Subcutaneous adipose tissue (tissue), 4 donors: Measurements from ENCODE around the gene CARD14. TPM values are rescaled to one million over a fixed set of nuclear protein-coding genes. Genes with fewer than 3 reads are reported as not detected.

Experiments
- total RNA-seq, 4 donors: library from RNA; depleted of rRNA; stranded (reverse); fragments of >200 nt; gene quantifications; one replicate each; pipeline ENCODE4 v1.1.0, GENCODE V29; 2016
- TF ChIP-seq, protein P1 (sequence below): fragments of 450-650 bp; IDR thresholded peaks from one replicate; pipeline ENCODE4 v1.5.1; 2016; ENCODE audit warnings: low read depth, mild to moderate bottlenecking, control low read depth, antibody characterized with exemption, moderate library complexity

CARD14 gene
- total RNA-seq, 4 donors from 2014 or later, result 0.34 to 1.3 TPM; not detected in 2

DNA sequence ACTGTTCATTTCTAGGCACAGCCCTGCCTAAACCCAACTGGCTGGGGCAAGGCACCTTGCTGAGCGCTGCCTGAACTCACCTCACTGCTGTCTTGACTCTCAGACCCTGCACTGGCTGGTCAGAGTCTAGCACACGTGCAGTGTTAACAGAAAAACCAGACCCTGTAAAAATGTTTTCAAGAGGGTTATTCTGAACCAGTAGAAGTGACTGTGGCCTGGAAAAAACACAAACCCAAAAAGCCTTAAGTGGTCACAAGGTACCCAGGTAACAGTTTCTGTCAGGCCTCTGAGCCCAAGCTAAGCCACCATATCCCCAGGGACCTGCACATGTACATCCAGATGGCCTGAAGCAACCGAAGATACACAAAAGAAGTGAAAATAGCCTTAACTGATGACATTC is 16.8 kb upstream of the CARD14 start:
- TF ChIP-seq, protein P1, sequence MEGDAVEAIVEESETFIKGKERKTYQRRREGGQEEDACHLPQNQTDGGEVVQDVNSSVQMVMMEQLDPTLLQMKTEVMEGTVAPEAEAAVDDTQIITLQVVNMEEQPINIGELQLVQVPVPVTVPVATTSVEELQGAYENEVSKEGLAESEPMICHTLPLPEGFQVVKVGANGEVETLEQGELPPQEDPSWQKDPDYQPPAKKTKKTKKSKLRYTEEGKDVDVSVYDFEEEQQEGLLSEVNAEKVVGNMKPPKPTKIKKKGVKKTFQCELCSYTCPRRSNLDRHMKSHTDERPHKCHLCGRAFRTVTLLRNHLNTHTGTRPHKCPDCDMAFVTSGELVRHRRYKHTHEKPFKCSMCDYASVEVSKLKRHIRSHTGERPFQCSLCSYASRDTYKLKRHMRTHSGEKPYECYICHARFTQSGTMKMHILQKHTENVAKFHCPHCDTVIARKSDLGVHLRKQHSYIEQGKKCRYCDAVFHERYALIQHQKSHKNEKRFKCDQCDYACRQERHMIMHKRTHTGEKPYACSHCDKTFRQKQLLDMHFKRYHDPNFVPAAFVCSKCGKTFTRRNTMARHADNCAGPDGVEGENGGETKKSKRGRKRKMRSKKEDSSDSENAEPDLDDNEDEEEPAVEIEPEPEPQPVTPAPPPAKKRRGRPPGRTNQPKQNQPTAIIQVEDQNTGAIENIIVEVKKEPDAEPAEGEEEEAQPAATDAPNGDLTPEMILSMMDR, result no peak

DNA sequence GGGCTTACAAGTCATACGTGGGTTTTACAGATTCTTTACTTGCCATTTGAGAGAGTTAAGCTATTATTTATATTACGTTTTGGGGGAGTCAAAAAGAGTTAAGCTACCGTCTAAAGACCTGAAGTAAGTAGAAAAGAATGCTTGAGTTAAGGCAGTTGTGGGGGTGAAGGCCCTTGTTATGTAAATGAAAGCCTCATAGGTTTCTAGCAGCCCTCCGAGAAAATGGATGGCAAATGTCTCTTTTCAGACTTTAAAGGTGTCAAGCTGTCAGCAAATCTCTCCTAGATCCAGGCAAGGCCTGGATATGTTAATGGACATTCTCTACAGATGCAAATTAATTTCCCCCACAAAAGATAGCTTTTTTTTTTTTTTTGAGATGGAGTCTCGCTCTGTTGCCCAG is 15.7 kb upstream of the CARD14 start:
- TF ChIP-seq, protein P1, result no peak

DNA sequence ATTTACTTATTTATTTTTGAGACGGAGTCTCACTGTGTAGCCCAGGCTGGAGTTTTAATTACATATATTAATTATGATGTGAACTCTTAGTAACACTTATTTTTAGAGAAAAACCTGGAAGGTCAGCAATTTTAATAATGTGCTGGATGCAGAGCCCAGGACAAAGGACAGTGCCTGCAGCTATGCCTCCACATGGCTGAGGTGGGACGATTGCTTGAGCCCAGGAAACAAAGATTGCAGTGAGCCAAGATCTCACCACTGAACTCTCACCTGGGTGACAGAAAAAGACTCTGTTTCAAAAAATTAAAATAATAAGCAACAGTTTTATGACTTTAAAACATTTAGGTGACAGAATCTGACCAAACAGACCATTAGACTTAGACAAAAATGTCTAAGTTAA is 11.0 kb upstream of the CARD14 start:
- TF ChIP-seq, protein P1, result no peak

DNA sequence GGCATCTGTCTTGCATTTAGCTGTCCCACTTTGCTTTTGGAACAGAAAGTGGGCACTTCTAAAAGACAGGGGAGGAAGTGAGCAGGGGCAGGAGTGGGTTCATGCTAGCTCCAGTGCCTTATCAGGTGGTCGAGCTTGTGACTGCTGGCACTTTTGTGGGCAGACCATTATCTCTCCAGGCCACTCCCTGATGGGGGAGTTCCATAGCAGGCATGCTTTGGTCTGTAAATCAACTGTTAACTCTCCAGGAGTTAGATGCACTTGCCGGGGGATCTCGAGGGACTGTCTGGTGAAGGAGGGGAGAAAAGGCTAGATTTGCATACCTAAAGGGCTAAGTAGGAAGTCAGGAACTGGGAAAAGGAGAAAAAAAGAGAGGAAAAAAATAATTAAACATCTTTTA is 9.3 kb upstream of the CARD14 start:
- TF ChIP-seq, protein P1, result no peak

DNA sequence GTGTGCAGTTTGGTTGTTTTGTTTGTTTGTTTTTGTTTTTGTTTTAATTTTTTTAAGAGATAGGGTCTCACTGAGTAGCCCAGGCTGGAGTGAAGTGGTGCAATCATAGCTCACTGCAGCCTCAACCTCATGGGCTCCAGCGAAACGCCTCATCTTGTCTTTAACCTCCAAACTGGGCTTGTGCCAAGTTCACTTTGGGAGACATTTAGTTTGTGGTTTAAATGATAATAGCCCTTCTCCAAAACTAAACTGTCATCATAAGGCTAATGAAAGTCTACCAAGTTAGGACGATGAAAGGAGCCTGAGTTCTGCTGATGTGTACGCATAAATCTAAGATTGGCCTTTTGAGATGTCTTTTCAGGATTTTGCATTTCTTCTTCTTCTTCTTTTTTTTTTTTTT is 6.5 kb upstream of the CARD14 start:
- TF ChIP-seq, protein P1, result no peak

DNA sequence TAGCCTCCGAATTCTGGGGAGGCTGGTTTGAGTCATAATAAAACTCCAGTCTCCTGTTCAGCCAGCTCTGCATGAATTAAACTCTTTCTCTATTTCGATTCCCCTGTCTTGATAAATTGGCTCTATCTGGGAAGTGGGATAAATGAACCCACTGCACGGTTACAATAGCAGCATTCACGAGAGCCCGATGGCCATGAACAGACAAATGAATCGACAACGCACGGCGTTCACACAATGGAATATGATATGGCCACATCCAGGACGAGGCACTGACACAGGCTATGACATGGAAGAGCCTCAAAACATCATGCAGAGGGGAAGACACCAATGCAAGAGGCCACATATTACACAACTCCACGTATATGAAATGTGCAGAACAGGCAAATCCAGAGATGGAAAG is 5.6 kb upstream of the CARD14 start:
- TF ChIP-seq, protein P1, result no peak

DNA sequence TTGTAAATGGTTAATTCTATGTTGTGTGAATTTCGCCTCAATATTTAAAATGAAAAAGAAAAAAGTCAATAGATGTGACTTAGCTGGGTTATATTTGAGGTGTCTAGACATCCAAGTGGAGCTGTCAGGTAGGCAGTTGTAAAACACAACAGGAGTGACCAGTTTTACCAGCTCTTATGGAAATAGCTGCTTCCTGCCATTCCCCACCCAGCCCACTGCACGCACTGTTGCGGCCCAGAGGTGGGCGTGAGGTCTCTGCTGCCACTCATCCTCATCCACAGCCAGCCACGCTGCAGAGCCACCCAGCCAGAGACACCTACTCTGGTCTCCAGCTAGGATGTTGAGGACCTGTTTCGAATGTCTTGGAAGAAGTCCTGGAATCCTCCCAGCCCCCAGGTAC is 3.4 kb upstream of the CARD14 start:
- TF ChIP-seq, protein P1, result no peak
